NCI-H69 (cell line): ENCODE measurements around the gene JOSD2.

ENCODE experiments used
- DNase-seq: peaks from one replicate; lab custom pipeline; 2025; lab: John Stamatoyannopoulos, UW

JOSD2 gene

GRCh38 chr19:50495020-50495531 lies 15.9 kb downstream of the JOSD2 start:
- no peak for DNase-seq

- DNase-seq = no peak
These were observed 16.6 kb downstream of the JOSD2 start for GRCh38 chr19:50494186-50495019.

- DNase-seq = no peak
These were observed 17.8 kb downstream of the JOSD2 start for GRCh38 chr19:50493171-50493570.

- peak; percentile 42 for DNase-seq
These were observed 18.5 kb downstream of the JOSD2 start for GRCh38 chr19:50492303-50493052.

- DNase-seq = no peak
These were observed 20.0 kb downstream of the JOSD2 start for GRCh38 chr19:50490991-50491472.

GRCh38 chr19:50490411-50490811 lies 20.6 kb downstream of the JOSD2 start:
- no peak for DNase-seq

- DNase-seq = no peak
These were observed 21.5 kb downstream of the JOSD2 start for GRCh38 chr19:50489461-50490011.

- no peak for DNase-seq
These were observed 22.4 kb downstream of the JOSD2 start for GRCh38 chr19:50488389-50489194.

GRCh38 chr19:50486823-50487515 lies 24.0 kb downstream of the JOSD2 start:
- DNase-seq = peak; percentile 65

- DNase-seq = no peak
These were observed 25.6 kb downstream of the JOSD2 start for GRCh38 chr19:50485284-50485955.

GRCh38 chr19:50482916-50483315 lies 28.1 kb downstream of the JOSD2 start:
- no peak for DNase-seq

- no peak for DNase-seq
These were observed 28.6 kb downstream of the JOSD2 start for GRCh38 chr19:50482271-50482855.

GRCh38 chr19:50481351-50482149 lies 29.4 kb downstream of the JOSD2 start:
- DNase-seq = no peak

- no peak for DNase-seq
These were observed 30.5 kb downstream of the JOSD2 start for GRCh38 chr19:50480281-50481111.

GRCh38 chr19:50479761-50480251 lies 31.2 kb downstream of the JOSD2 start:
- DNase-seq = no peak

GRCh38 chr19:50478901-50479715 lies 31.9 kb downstream of the JOSD2 start:
- DNase-seq = peak; percentile 22
